GM10266 (cell line): ENCODE data around the gene IL1RN.

ENCODE experiments used
- DNase-seq: peaks from one replicate; pipeline ENCODE4 v3.0.0; 2012; ENCODE audit errors: extremely low spot score
- CTCF ChIP-seq: IDR thresholded peaks from 2 replicates; pipeline ENCODE4 v1.5.1; 2012; ENCODE audit warnings: mild to moderate bottlenecking, low read depth; ENCODE audit not compliant: control insufficient read depth, insufficient read depth; ENCODE audit errors: missing control alignments

Gene IL1RN

DNA sequence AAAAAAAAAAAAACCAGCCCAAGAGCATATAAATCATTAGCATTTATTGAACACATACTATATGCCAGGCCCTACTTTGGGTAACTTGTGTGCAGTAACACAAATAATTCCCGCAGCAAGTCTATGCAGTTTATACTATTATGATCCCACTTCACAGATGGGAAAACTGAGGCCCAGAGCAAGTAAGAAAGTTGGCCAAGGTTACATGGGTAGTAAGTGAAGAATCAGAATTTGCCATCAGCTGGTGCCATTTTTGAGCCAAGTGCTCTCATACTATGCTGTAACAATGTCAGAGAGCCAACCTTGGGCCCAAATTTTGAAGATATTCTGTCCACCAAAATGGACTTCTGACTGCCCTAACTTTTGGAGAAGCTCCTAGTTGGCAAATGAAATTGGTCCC lies 32.9 kb downstream of the IL1RN start:
- DNase-seq, result no peak
- no peak for TF ChIP-seq CTCF

- no peak for DNase-seq
- no peak for TF ChIP-seq CTCF
Measured at GRCh38 chr2:113160962-113161361, 33.6 kb downstream of the IL1RN start.

GRCh38 chr2:113162173-113162572 lies 34.8 kb downstream of the IL1RN start:
- DNase-seq, result no peak
- TF ChIP-seq CTCF, result no peak

GRCh38 chr2:113162869-113163268 lies 35.5 kb downstream of the IL1RN start:
- DNase-seq, result no peak
- no peak for TF ChIP-seq CTCF

GRCh38 chr2:113164215-113164929 lies 37.0 kb downstream of the IL1RN start:
- DNase-seq, result no peak
- TF ChIP-seq CTCF, result no peak

- no peak for DNase-seq
- TF ChIP-seq CTCF, result no peak
Measured at GRCh38 chr2:113164930-113165585, 37.7 kb downstream of the IL1RN start.

DNA sequence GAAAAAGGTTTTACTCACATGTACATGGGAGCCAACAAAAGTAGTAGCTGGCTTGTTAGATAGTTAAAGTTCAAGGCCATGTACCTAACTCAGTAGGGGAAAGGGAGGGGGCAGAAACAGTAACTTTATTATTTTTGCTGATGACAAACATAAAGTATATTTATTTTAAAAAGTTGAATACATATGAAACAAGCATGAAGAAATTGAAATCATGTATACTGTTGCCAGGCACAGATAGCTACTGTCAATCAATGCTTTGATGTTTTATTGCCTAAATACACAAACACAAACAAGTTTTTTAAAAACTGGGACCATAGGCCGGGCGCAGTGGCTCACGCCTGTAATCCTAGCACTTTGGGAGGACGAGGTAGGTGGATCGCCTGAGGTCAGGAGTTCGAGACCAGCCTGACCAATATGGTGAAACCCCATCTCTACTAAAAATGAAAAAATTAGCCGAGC lies 38.8 kb downstream of the IL1RN start:
- TF ChIP-seq CTCF, result no peak
- no peak for DNase-seq
